ENCODE results near the gene MTHFR. TPM values are rescaled to one million over a fixed set of nuclear protein-coding genes. Genes with fewer than 3 reads are reported as not detected.

MTHFR gene
- total RNA-seq, 1 donor from 2014 or later: 6.2 TPM

DNA sequence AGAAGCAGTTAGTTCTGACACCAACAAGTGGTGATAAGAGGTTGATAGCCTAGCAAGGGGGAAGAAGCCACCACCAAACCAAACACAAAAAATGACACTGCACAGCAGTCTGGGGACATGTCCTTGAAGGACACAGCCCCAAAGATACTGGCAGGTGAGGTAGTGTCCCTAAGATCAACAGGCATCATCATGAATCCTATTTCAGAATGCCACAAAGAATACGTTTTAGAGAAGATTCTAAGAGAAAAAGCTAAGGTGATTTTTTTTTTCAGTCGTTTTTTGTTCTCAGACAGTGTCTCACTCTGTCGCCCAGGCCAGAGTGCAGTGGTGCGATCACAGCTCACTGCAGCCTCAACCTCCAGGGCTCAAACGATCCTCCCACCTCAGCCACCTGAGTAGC lies 19.6 kb downstream of the MTHFR start:
- TF ChIP-seq, protein P1, sequence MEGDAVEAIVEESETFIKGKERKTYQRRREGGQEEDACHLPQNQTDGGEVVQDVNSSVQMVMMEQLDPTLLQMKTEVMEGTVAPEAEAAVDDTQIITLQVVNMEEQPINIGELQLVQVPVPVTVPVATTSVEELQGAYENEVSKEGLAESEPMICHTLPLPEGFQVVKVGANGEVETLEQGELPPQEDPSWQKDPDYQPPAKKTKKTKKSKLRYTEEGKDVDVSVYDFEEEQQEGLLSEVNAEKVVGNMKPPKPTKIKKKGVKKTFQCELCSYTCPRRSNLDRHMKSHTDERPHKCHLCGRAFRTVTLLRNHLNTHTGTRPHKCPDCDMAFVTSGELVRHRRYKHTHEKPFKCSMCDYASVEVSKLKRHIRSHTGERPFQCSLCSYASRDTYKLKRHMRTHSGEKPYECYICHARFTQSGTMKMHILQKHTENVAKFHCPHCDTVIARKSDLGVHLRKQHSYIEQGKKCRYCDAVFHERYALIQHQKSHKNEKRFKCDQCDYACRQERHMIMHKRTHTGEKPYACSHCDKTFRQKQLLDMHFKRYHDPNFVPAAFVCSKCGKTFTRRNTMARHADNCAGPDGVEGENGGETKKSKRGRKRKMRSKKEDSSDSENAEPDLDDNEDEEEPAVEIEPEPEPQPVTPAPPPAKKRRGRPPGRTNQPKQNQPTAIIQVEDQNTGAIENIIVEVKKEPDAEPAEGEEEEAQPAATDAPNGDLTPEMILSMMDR (conservative IDR thresholded peaks at IDR 0.05; ENCODE audit: low read depth, low read length): no peak
- no peak overlapping the region for H3K4me3 ChIP-seq (ENCODE audit: low read depth, low read length)
- no peak for DNase-seq (ENCODE audit: low read depth)

DNA sequence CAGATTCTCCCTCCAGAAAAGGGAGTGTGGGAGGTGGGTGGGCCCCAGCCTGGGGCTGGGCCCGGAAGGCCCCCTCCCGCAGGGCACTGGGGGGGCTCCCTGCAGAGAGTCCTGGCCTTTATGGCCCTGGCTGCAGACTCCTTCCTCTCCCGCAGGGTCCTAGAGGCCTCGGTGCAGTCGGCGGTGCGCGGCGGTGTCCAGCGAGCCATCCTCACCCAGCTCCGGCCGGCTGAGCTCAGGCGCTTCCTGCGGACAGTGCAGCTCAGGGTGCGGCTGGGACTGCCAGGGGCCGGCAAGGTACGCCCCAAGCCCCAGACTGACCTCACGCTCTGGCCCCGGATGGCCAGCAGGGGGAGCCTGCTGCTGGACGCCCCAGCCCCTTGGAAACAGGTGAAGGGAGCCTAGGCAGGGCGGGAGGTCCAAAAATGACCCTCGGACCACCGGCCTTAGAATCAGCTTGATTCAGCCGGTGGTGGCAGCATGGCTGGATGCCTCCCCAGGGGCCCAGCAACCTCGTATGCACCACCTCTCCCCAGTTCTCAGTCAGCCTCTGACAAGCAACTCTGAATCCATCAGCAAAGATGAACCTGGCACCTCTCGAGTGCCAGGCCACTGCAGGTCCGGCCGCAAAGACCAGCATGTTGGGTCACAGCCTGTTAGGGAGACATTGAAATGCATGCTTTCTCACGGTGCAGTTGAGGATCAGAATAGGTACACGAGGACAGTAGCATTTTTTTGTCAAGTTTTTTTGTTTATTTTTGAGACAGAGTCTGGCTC lies 20.6 kb downstream of the MTHFR start:
- H3K4me3 ChIP-seq (ENCODE audit: low read depth, low read length): peak overlapping the region; percentile 18
- no peak for DNase-seq (ENCODE audit: low read depth)
- TF ChIP-seq, protein P1 (conservative IDR thresholded peaks at IDR 0.05; ENCODE audit: low read depth, low read length): peak; percentile 79

- DNase-seq (ENCODE audit: low read depth): no peak
- TF ChIP-seq, protein P1 (conservative IDR thresholded peaks at IDR 0.05; ENCODE audit: low read depth, low read length): no peak
- H3K4me3 ChIP-seq (ENCODE audit: low read depth, low read length): peak overlapping the region; percentile 18
Observed at GRCh38 chr1:11784256-11784992, 21.3 kb downstream of the MTHFR start.

DNA sequence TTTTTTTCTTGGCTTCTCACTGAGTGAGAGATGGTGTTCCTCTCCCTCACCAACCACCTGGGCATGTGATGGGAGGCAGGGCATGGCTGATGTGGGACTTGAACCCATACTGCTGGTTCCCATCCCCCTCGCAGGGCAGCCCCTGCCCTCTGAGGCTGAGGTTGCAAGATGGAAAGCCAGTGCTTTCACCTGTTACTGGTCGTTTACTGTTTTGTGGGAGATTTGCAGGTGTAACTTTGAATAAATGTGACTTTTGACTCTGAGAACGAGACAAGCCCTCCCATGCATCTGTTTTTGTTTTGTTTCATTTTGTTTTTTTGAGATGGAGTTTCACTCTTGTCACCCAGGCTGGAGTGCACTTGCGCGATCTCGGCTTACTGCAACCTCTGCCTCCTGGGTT lies 22.2 kb downstream of the MTHFR start:
- DNase-seq (ENCODE audit: low read depth): no peak
- TF ChIP-seq, protein P1 (conservative IDR thresholded peaks at IDR 0.05; ENCODE audit: low read depth, low read length): no peak
- H3K4me3 ChIP-seq (ENCODE audit: low read depth, low read length): no peak overlapping the region

GRCh38 chr1:11782127-11782708 lies 23.5 kb downstream of the MTHFR start:
- TF ChIP-seq, protein P1 (conservative IDR thresholded peaks at IDR 0.05; ENCODE audit: low read depth, low read length): no peak
- no peak overlapping the region for H3K4me3 ChIP-seq (ENCODE audit: low read depth, low read length)
- no peak for DNase-seq (ENCODE audit: low read depth)

GRCh38 chr1:11781297-11781696 lies 24.5 kb downstream of the MTHFR start:
- DNase-seq (ENCODE audit: low read depth): no peak
- TF ChIP-seq, protein P1 (conservative IDR thresholded peaks at IDR 0.05; ENCODE audit: low read depth, low read length): no peak
- H3K4me3 ChIP-seq (ENCODE audit: low read depth, low read length): no peak overlapping the region
